ENCODE results near the gene SNAI3.

Gene SNAI3

GRCh38 chr16:88732172-88732960 is 46.1 kb upstream of the SNAI3 start:
- no peak for TF ChIP-seq CTCF (IDR thresholded peaks at IDR 0.05; ENCODE audit: borderline replicate concordance, insufficient read depth, low read depth, low read length)

GRCh38 chr16:88731699-88732098 is 45.4 kb upstream of the SNAI3 start:
- no peak for TF ChIP-seq CTCF (IDR thresholded peaks at IDR 0.05; ENCODE audit: borderline replicate concordance, insufficient read depth, low read depth, low read length)
- no peak overlapping the region for H3K4me3 ChIP-seq (ENCODE audit: low read depth, low read length)

More at GRCh38 chr16:88732172-88732960, 46.1 kb upstream of the SNAI3 start:
- H3K4me3 ChIP-seq (ENCODE audit: low read depth, low read length): no peak overlapping the region

- H3K4me3 ChIP-seq (ENCODE audit: low read depth, low read length): no peak overlapping the region
- TF ChIP-seq CTCF (IDR thresholded peaks at IDR 0.05; ENCODE audit: borderline replicate concordance, insufficient read depth, low read depth, low read length): no peak
These were observed 44.6 kb upstream of the SNAI3 start for GRCh38 chr16:88730632-88731607.

- no peak for TF ChIP-seq CTCF (IDR thresholded peaks at IDR 0.05; ENCODE audit: borderline replicate concordance, insufficient read depth, low read depth, low read length)
- no peak overlapping the region for H3K4me3 ChIP-seq (ENCODE audit: low read depth, low read length)
These were observed 41.6 kb upstream of the SNAI3 start for GRCh38 chr16:88727871-88728270.

GRCh38 chr16:88726981-88727380 is 40.7 kb upstream of the SNAI3 start:
- no peak overlapping the region for H3K4me3 ChIP-seq (ENCODE audit: low read depth, low read length)
- no peak for TF ChIP-seq CTCF (IDR thresholded peaks at IDR 0.05; ENCODE audit: borderline replicate concordance, insufficient read depth, low read depth, low read length)

- TF ChIP-seq CTCF (IDR thresholded peaks at IDR 0.05; ENCODE audit: borderline replicate concordance, insufficient read depth, low read depth, low read length): no peak
- no peak overlapping the region for H3K4me3 ChIP-seq (ENCODE audit: low read depth, low read length)
These were observed 40.1 kb upstream of the SNAI3 start for GRCh38 chr16:88726408-88726749.
